NK-92 (cell line): ENCODE measurements around the gene SP2.

ENCODE experiments used
- DNase-seq: peaks from one replicate; lab custom pipeline; 2025; ENCODE audit not compliant: unreplicated experiment; lab: John Stamatoyannopoulos, UW

SP2 gene

GRCh38 chr17:47895856-47896671 lies at the start of gene SP2:
SP2 (plus strand) TSS chr17:47896236; CDS start chr17:47896287, 51 bp downstream.
- DNase-seq, result peak; percentile 100

GRCh38 chr17:47846716-47847340 lies 49.2 kb upstream of the SP2 start:
- DNase-seq, result no peak

GRCh38 chr17:47847341-47848197 lies 48.5 kb upstream of the SP2 start:
- DNase-seq, result no peak

GRCh38 chr17:47848198-47848513 lies 47.9 kb upstream of the SP2 start:
- no peak for DNase-seq

- DNase-seq, result no peak
Measured at GRCh38 chr17:47850373-47850691, 45.7 kb upstream of the SP2 start.

- DNase-seq, result no peak
Measured at GRCh38 chr17:47850692-47851573, 45.1 kb upstream of the SP2 start, which contains the start of gene SP6. SP6 (minus strand) TSS chr17:47851163; CDS start chr17:47848429, 2,734 bp downstream.

- DNase-seq, result no peak
Measured at GRCh38 chr17:47851764-47852112, 44.3 kb upstream of the SP2 start.

GRCh38 chr17:47852113-47852949 lies 43.7 kb upstream of the SP2 start:
- no peak for DNase-seq

GRCh38 chr17:47853616-47854015 lies 42.4 kb upstream of the SP2 start:
- no peak for DNase-seq

- DNase-seq, result no peak
Measured at GRCh38 chr17:47855737-47856136, 40.3 kb upstream of the SP2 start.

- no peak for DNase-seq
Measured at GRCh38 chr17:47856830-47857229, 39.2 kb upstream of the SP2 start.

- DNase-seq, result no peak
Measured at GRCh38 chr17:47857551-47858455, 38.2 kb upstream of the SP2 start.

- DNase-seq, result no peak
Measured at GRCh38 chr17:47860386-47860785, 35.6 kb upstream of the SP2 start.

- no peak for DNase-seq
Measured at GRCh38 chr17:47862621-47863440, 33.2 kb upstream of the SP2 start.

GRCh38 chr17:47864791-47865216 lies 31.2 kb upstream of the SP2 start:
- no peak for DNase-seq

- DNase-seq, result no peak
Measured at GRCh38 chr17:47866941-47867340, 29.1 kb upstream of the SP2 start.

- DNase-seq, result no peak
Measured at GRCh38 chr17:47867813-47868533, 28.1 kb upstream of the SP2 start.
